GM23338 (cell line): ENCODE measurements around the gene NSMCE4A. TPM values are rescaled to one million over a fixed set of nuclear protein-coding genes. Genes with fewer than 3 reads are reported as not detected.

ENCODE experiments used
- ATAC-seq: fragments of 200-7000 bp; cut with Tn5 transposase; 3 replicates; pipeline ENCODE4 v1.9.1; 2020
- DNase-seq: peaks from one replicate; pipeline ENCODE4 v3.0.0-alpha.2; 2015; ENCODE audit warnings: low spot score
- H2AFZ ChIP-seq: fragments of 200-600 bp; sonication (generic); 2 replicates; pipeline ENCODE4 v1.8.0; 2016; ENCODE audit warnings: antibody characterized with exemption, mild to moderate bottlenecking, moderate library complexity
- H3F3A ChIP-seq: fragments of 200-600 bp; sonication (generic); replicated peaks from 2 replicates; pipeline ENCODE4 v1.8.0; 2017; ENCODE audit warnings: antibody characterized with exemption, mixed run types, low read depth
- H3K27ac ChIP-seq: fragments of 200-600 bp; sonication (generic); 2 replicates; pipeline ENCODE4 v1.6.1; 2016; ENCODE audit warnings: low read depth
- H3K27me3 ChIP-seq: fragments of 200-600 bp; sonication (generic); 2 replicates; pipeline ENCODE4 v1.8.0; 2016; ENCODE audit warnings: mild to moderate bottlenecking, mixed run types, moderate library complexity; ENCODE audit not compliant: insufficient read depth
- H3K36me3 ChIP-seq: fragments of 200-600 bp; sonication (generic); 2 replicates; pipeline ENCODE4 v1.8.0; 2016; ENCODE audit warnings: mild to moderate bottlenecking; ENCODE audit not compliant: insufficient read depth
- H3K4me1 ChIP-seq: fragments of 200-600 bp; sonication (generic); 2 replicates; pipeline ENCODE4 v1.8.0; 2016; ENCODE audit warnings: mild to moderate bottlenecking, moderate library complexity; ENCODE audit not compliant: insufficient read depth
- H3K4me2 ChIP-seq: fragments of 200-600 bp; sonication (generic); 2 replicates; pipeline ENCODE4 v1.7.1; 2017; ENCODE audit warnings: mixed run types
- H3K4me3 ChIP-seq: fragments of 200-600 bp; sonication (generic); 2 replicates; pipeline ENCODE4 v1.6.1; 2016; ENCODE audit warnings: mixed run types
- H3K79me2 ChIP-seq: fragments of 200-600 bp; sonication (generic); replicated peaks from 2 replicates; pipeline ENCODE4 v1.8.0; 2017; ENCODE audit warnings: mild to moderate bottlenecking; ENCODE audit not compliant: insufficient read depth
- H3K9me2 ChIP-seq: fragments of 200-600 bp; sonication (generic); 2 replicates; pipeline ENCODE4 v1.8.0; 2017; ENCODE audit not compliant: insufficient read depth
- H4K20me1 ChIP-seq: fragments of 200-600 bp; sonication (generic); replicated peaks from 2 replicates; pipeline ENCODE4 v1.8.0; 2017; ENCODE audit warnings: mild to moderate bottlenecking; ENCODE audit not compliant: insufficient read depth
- H3K27ac Mint-ChIP-seq: 2 replicates; pipeline ENCODE4 v1.8.0; 2020; ENCODE audit warnings: inconsistent platforms, mild to moderate bottlenecking, moderate library complexity, mixed read lengths
- H3K27me3 Mint-ChIP-seq: 3 replicates; pipeline ENCODE4 v1.8.0; 2022; ENCODE audit warnings: low read depth, mild to moderate bottlenecking, moderate library complexity, mixed read lengths, inconsistent platforms; ENCODE audit not compliant: insufficient read depth, poor library complexity
- H3K36me3 Mint-ChIP-seq: 3 replicates; pipeline ENCODE4 v1.8.0; 2021; ENCODE audit warnings: low read depth, mild to moderate bottlenecking, inconsistent platforms, moderate library complexity, mixed read lengths
- H3K4me1 Mint-ChIP-seq: 3 replicates; pipeline ENCODE4 v1.8.0; 2020; ENCODE audit warnings: mild to moderate bottlenecking, inconsistent platforms, mixed read lengths
- H3K4me3 Mint-ChIP-seq: 3 replicates; pipeline ENCODE4 v1.8.0; 2021; ENCODE audit warnings: moderate library complexity, mild to moderate bottlenecking, inconsistent platforms, mixed read lengths
- H3K9me3 Mint-ChIP-seq: 3 replicates; pipeline ENCODE4 v1.8.0; 2020; ENCODE audit warnings: moderate library complexity, mild to moderate bottlenecking, inconsistent platforms, mixed read lengths
- CREB1 ChIP-seq: fragments of 250-450 bp; sonication (Bioruptor Pico); IDR thresholded peaks from 2 replicates; pipeline ENCODE4 v1.5.0; 2020; ENCODE audit warnings: low read depth, mild to moderate bottlenecking, moderate library complexity
- CTCF ChIP-seq, 2 experiments: fragments of 200-600 bp in 1 of 2; sonication (generic) in 1 of 2; conservative IDR thresholded peaks; 2 replicates each; pipeline versions ENCODE4 v1.5.1 to v1.6.1; 2016 to 2017; ENCODE audit warnings: antibody characterized with exemption in 2 of 2, low read depth in 2 of 2, mild to moderate bottlenecking in 2 of 2, moderate library complexity in 1 of 2
- ETS1 ChIP-seq: IDR thresholded peaks from 2 replicates; pipeline ENCODE4 v1.6.1; 2016; ENCODE audit warnings: antibody characterized with exemption
- EZH2 ChIP-seq: fragments of 200-600 bp; sonication (generic); IDR thresholded peaks from one replicate; pipeline ENCODE4 v1.8.0; 2017; ENCODE audit warnings: antibody characterized with exemption, mild to moderate bottlenecking, low read depth; ENCODE audit not compliant: unreplicated experiment
- EZH2phosphoT487 ChIP-seq: fragments of 200-600 bp; sonication (generic); IDR thresholded peaks from one replicate; pipeline ENCODE4 v1.8.1; 2018; ENCODE audit warnings: antibody characterized with exemption; ENCODE audit not compliant: unreplicated experiment
- JUNB ChIP-seq: IDR thresholded peaks from one replicate; pipeline ENCODE4 v1.6.1; 2016; ENCODE audit warnings: antibody characterized with exemption; ENCODE audit not compliant: unreplicated experiment
- NANOG ChIP-seq: IDR thresholded peaks from 2 replicates; pipeline ENCODE4 v1.6.1; 2016; ENCODE audit warnings: antibody characterized with exemption, borderline replicate concordance
- POLR2AphosphoS5 ChIP-seq: IDR thresholded peaks from 2 replicates; pipeline ENCODE4 v1.6.1; 2016; ENCODE audit warnings: antibody characterized with exemption, low read depth
- REST ChIP-seq: IDR thresholded peaks from one replicate; pipeline ENCODE4 v1.6.1; 2018; ENCODE audit warnings: antibody characterized with exemption; ENCODE audit not compliant: unreplicated experiment
- STAT1 ChIP-seq: IDR thresholded peaks from one replicate; pipeline ENCODE4 v1.6.1; 2016; ENCODE audit warnings: antibody characterized with exemption; ENCODE audit not compliant: unreplicated experiment
- ZNF114 ChIP-seq: fragments of 250-450 bp; sonication (Bioruptor Pico); IDR thresholded peaks from 2 replicates; pipeline ENCODE4 v1.5.0; 2020; ENCODE audit warnings: mild to moderate bottlenecking, moderate library complexity
- ZNF331 ChIP-seq: fragments of 250-450 bp; sonication (Bioruptor Pico); IDR thresholded peaks from 2 replicates; pipeline ENCODE4 v1.5.0; 2020; ENCODE audit warnings: low read depth, mild to moderate bottlenecking, moderate library complexity
- ZNF462 ChIP-seq: fragments of 250-450 bp; sonication (Bioruptor Pico); IDR thresholded peaks from 2 replicates; pipeline ENCODE4 v1.5.0; 2020; ENCODE audit warnings: mild to moderate bottlenecking, moderate library complexity
- polyA plus RNA-seq: library from polyadenylated mRNA; unstranded; fragments of >200 nt; fragmentation: Nextera tagmentation; extraction: Ambion mirVana; gene quantifications from 2 replicates; pipeline ENCODE4 v1.2.1, GENCODE V29; 2016
- total RNA-seq: library from RNA; depleted of rRNA; stranded (reverse); fragments of >200 nt; shearing (Covaris generic); gene quantifications from 2 replicates; pipeline ENCODE4 v1.2.3, GENCODE V29; 2014

The NSMCE4A gene
- total and polyA plus RNA-seq, 2 experiments from 2014 or later, result 84.8 to 94.9 TPM

- H3K4me3 ChIP-seq, result no peak overlapping the region
- no peaks in the 10 kb centered on the region for H3K27me3 ChIP-seq
- H3K27me3 Mint-ChIP-seq, result no peaks in the 10 kb centered on the region
- H3K4me3 Mint-ChIP-seq, result no peak overlapping the region
- H3K4me1 Mint-ChIP-seq, result no peaks in the 10 kb centered on the region
- H3K27ac Mint-ChIP-seq, result no peak overlapping the region
- H3K9me2 ChIP-seq, result peaks cover 4% of the 10 kb centered on the region; the same call in 1 of the 2 replicates
- no peak for TF ChIP-seq CTCF (conservative IDR thresholded peaks at IDR 0.05; ENCODE audit: low read depth in 2 of 2)
- no peak for TF ChIP-seq NANOG
- no peak for TF ChIP-seq REST
- no peak for TF ChIP-seq JUNB
- no peak for TF ChIP-seq POLR2AphosphoS5
- no peak for TF ChIP-seq ZNF114 (CRISPR knock-in tag)
- no peak for TF ChIP-seq ZNF462 (CRISPR knock-in tag)
- TF ChIP-seq ETS1, result no peak
- no peak for TF ChIP-seq STAT1
- no peak for TF ChIP-seq ZNF331
- TF ChIP-seq CREB1 (CRISPR knock-in tag), result no peak
- TF ChIP-seq EZH2, result no peak
- no peak for TF ChIP-seq EZH2phosphoT487
- no peak overlapping the region for H3K27ac ChIP-seq
- no peak overlapping the region for H3K4me2 ChIP-seq
- no peaks in the 10 kb centered on the region for H3K79me2 ChIP-seq
- no peaks in the 10 kb centered on the region for H3K36me3 ChIP-seq
- H2AFZ ChIP-seq, result no peak overlapping the region
- no peaks in the 10 kb centered on the region for H4K20me1 ChIP-seq
- H3K36me3 Mint-ChIP-seq, result no peaks in the 10 kb centered on the region
- no peak for DNase-seq
- ATAC-seq, result no peak
- H3K4me1 ChIP-seq, result no peaks in the 10 kb centered on the region
- H3K9me3 Mint-ChIP-seq, result no peaks in the 10 kb centered on the region; the same call in 2 of the 3 replicates
- no peaks in the 10 kb centered on the region for H3F3A ChIP-seq
These were observed 32.1 kb downstream of the NSMCE4A start for GRCh38 chr10:121942749-121943416.
